Ectodermal cell (in vitro differentiated cells): Measurements from ENCODE around the gene LRRC23.
A peak's percentile ranks its signal among the peaks of the same experiment; 100 is the strongest.
"Not testable (repeated sequence)": the region's sequence is repeated elsewhere in the genome, so short reads cannot be mapped to it uniquely, and the experiment has no call there.

Source experiments
- H3K27ac ChIP-seq: 2 replicates; pipeline ENCODE4 v1.7.0; 2013; ENCODE audit warnings: mild to moderate bottlenecking, low read depth, low read length; ENCODE audit not compliant: insufficient read depth, poor library complexity, severe bottlenecking
- H3K27me3 ChIP-seq: 2 replicates; pipeline ENCODE4 v1.7.0; 2013; ENCODE audit warnings: mild to moderate bottlenecking, low read length; ENCODE audit not compliant: insufficient read depth, control insufficient read depth, poor library complexity, severe bottlenecking
- H3K36me3 ChIP-seq: one replicate; pipeline ENCODE4 v1.7.0; 2013; ENCODE audit warnings: low read length; ENCODE audit not compliant: control insufficient read depth, insufficient read depth
- H3K4me1 ChIP-seq: one replicate; pipeline ENCODE4 v1.7.0; 2013; ENCODE audit warnings: low read length; ENCODE audit not compliant: control insufficient read depth, insufficient read depth
- H3K4me3 ChIP-seq: 2 replicates; pipeline ENCODE4 v1.7.0; 2013; ENCODE audit warnings: low read depth, low read length, control low read depth; ENCODE audit not compliant: insufficient read depth
- H3K9me3 ChIP-seq: 2 replicates; pipeline ENCODE4 v1.7.0; 2013; ENCODE audit warnings: mild to moderate bottlenecking, low read length, moderate library complexity; ENCODE audit not compliant: control insufficient read depth
- whole genome bisulfite sequencing, 2 experiments: methylation state at CpG; one replicate each; pipeline ENCODE4 v1.1.7; 2013; ENCODE audit warnings: missing lambda C conversion rate in 2 of 2; 5-methylcytosine and 5-hydroxymethylcytosine counted together

The LRRC23 gene

DNA sequence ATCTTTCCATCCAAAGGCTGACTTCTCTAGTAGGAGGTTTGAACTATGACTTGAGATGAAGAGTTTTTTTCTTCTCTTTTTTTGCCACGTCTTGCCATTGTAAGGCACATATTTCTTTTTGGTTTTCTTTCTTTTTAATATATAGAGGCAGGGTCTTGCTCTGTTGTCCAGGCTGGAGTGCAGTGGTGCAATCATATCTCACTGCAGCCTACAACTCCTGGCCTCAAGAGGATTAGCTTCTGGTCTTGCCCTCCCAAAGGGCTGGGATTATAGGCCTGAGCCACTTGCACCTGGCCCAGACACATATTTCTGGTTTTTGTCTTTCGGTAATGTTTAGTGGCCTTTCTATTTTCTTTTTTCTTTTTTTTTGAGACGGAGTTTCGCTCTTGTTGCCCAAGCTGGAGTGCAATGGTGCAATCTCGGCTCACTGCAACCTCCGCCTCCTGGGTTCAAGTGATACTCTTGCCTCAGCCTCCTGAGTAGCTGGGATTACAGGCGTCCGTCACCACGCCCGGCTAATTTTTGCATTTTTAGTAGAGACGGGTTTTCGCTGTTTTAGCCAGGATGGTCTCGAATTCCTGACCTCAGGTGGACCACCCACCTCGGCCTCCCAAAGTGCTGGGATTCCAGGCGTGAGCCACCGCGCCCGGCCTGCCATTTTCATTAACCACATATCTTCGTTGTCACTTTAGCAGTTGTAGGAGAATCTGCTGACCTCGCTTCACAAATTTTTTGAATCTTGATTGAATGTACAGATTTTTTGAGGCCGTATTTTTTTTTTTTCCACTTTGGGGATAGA lies 14.6 kb upstream of the LRRC23 start:
- H3K4me1 ChIP-seq, H3K4me3 ChIP-seq, H3K27me3 ChIP-seq, H3K9me3 ChIP-seq, H3K36me3 ChIP-seq: not testable (repeated sequence)
- 90 to 94% methylated on average over 20 of the region's 21 CpGs for WGBS, 2 experiments
- H3K27ac ChIP-seq: peak overlapping the region; percentile 79

DNA sequence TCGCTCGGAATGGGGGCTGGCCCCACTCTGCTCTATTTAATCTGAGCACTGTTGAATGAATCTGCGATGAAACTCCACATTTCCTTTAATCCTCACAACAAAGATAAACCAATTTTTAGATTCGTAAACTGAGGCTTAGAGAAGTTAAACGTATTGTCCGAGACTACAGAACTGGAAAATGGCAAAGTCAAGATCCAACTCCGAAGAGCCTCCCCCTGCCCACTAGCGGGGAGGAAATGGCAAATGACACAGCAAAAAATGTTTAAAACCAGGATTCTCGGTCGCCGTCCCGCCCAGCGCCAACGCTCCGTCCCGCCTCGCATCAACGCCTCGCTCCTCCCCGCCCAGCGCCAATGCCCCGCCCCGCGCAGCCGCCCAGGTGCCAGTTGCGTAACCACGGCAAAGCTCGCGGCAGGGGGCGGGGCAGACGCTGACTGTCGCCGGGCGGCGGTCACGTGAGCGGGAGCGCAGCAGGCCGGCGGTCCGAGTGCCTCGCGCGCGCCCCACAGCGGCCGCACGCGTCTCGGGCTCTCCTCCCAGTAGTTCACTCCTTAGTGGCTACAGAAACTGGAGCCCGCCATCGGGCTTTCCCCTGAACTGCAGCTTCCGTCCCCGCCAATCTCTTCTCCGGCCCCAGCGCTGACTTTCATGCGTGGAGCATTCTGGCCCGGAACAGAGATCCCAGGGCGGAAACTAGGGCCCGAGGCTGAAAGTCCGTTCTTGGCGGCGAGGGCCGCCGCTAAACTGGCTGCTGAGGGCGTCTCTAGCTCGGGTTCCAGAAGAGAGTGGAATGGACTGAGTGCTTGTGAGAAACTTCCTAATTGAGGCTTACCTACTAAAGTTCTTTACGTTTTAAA lies 13.6 kb upstream of the LRRC23 start:
- H3K27ac ChIP-seq: peak overlapping the region; percentile 79
- H3K9me3 ChIP-seq: no peaks in the 10 kb centered on the region
- 7 to 8% methylated on average over 68 of the region's 68 CpGs for WGBS, 2 experiments
- H3K36me3 ChIP-seq: no peaks in the 10 kb centered on the region
- H3K4me1 ChIP-seq: no peaks in the 10 kb centered on the region
- H3K4me3 ChIP-seq: peak overlapping the region; percentile 43
- H3K27me3 ChIP-seq: no peaks in the 10 kb centered on the region

DNA sequence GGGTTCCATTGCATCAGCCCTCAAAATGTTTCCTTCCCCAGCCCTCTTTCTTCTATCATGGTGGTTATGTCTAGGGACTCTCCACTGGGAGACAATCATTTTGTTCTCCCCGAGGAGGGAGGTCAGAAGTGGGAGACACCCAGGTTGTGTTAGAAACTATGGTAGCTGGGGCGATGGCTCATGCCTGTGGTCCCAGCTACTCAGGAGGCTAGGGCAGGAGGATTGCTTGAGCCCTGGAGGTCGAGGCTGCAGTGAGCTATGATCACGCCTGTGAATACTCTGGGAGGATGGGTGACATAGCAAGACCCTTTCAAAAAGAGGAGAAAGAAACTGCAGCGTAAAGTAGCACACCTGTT lies 13.0 kb upstream of the LRRC23 start:
- WGBS, 2 experiments: 92 to 93% methylated on average over 5 of the region's 5 CpGs
- Histone ChIP-seq H3K27ac (no peak overlapping the region), H3K4me1 (no peaks in the 10 kb centered on the region), H3K27me3 (no peaks in the 10 kb centered on the region), H3K36me3 (no peaks in the 10 kb centered on the region), H3K9me3 (no peaks in the 10 kb centered on the region), H3K4me3 (peak overlapping the region; percentile 43)

DNA sequence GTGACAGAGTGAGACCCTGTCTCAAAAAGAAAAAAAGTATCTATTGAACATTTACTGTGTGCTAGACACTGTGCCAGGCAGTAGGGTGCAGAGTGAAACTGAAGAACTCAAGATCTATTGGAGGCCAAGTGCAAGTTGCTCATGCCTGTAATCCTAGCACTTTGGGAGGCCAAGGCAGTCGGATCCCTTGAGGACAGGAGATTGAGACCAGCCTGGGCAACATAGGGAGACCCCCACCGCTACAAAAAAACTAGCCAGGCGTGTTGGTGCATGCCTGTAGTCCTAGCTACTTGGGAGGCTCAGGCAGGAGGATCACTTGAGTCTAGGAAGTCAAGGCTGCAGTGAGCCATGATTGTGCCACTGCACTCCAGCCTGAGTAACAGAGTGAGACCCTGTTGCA lies 11.9 kb upstream of the LRRC23 start:
- H3K27me3 ChIP-seq, H3K27ac ChIP-seq, H3K9me3 ChIP-seq, H3K4me3 ChIP-seq, H3K36me3 ChIP-seq, H3K4me1 ChIP-seq: not testable (repeated sequence)
- WGBS, 2 experiments: 93 to 96% methylated on average over 3 of the region's 3 CpGs

DNA sequence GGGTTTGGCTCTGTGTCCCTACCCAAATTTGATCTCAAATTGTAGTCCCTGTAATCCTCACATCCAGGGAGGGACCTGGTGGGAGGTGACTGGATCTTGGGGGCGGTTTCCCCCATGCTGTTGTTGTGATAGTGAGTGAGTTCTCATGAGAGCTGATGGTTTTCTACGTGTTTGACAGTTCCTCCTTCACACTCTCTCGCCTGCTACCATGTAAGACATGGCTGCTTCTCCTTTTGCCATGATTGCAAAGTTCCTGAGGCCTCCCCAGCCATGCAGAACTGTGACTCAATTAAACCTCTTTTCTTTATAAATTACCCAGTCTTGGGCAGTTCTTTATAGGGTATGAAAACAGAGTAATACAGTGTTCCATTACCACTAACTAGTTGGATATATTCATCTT lies 10.3 kb upstream of the LRRC23 start:
- Histone ChIP-seq H3K27me3 (no peaks in the 10 kb centered on the region), H3K27ac (no peak overlapping the region), H3K36me3 (no peaks in the 10 kb centered on the region), H3K4me1 (no peaks in the 10 kb centered on the region), H3K9me3 (no peaks in the 10 kb centered on the region), H3K4me3 (no peak overlapping the region)
- WGBS, 2 experiments: 82 to 85% methylated on average over 3 of the region's 3 CpGs

DNA sequence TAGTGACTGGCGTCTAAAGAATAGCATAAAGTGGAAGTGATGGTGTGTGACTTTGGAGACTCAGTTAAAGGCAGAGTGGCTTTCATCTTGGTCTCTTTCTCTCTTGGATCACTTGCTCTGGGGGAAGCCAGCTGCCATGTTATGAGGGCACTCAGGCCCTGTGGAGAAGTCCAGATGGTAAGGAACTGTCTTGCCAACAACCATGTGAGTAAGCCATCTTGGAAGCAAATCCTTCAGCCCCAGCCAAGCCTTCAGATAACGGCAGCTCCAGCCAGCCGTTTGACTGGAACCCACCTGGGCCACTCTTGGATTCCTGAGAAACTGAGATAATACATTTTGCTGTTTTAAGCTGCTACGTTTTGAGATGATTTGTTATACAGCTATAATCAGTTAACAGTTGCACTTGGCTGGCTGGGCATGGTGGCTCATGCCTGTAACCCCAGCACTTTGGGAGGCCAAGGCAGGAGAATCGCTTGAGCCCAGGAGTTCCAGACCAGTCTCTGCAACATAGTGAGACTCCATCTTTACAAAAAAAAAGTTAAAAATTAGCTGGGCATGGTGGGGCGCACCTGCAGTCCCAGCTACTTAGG lies 7.7 kb upstream of the LRRC23 start:
- H3K36me3 ChIP-seq: no peaks in the 10 kb centered on the region
- H3K27ac ChIP-seq: no peak overlapping the region
- no peaks in the 10 kb centered on the region for H3K27me3 ChIP-seq
- no peaks in the 10 kb centered on the region for H3K9me3 ChIP-seq
- 82 to 88% methylated on average over 6 of the region's 6 CpGs for WGBS, 2 experiments
- H3K4me1 ChIP-seq: no peaks in the 10 kb centered on the region
- no peak overlapping the region for H3K4me3 ChIP-seq

DNA sequence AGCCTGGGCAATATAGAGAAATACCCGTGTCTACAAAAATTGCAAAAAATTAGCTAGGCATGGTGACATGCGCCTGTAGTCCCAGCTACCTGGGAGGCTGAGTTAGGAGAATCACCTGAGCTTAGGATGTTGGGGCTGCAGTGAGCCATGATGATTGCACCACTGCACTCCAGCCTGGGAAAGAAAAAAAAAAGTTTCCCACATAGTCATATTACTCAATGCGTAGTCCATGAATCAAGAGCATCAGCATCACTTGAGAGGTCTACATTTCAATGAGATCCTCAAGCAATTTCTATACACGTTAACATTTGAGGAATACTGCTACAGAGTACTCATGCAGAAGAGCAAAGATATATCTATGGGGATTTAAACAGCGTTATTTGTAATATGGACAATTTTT lies 5.2 kb upstream of the LRRC23 start:
- H3K27ac ChIP-seq: no peak overlapping the region
- H3K4me3 ChIP-seq: no peak overlapping the region
- H3K4me1 ChIP-seq: peaks cover 4% of the 10 kb centered on the region
- no peaks in the 10 kb centered on the region for H3K9me3 ChIP-seq
- H3K36me3 ChIP-seq: no peaks in the 10 kb centered on the region
- 89 to 93% methylated on average over 5 of the region's 5 CpGs for WGBS, 2 experiments
- no peaks in the 10 kb centered on the region for H3K27me3 ChIP-seq

DNA sequence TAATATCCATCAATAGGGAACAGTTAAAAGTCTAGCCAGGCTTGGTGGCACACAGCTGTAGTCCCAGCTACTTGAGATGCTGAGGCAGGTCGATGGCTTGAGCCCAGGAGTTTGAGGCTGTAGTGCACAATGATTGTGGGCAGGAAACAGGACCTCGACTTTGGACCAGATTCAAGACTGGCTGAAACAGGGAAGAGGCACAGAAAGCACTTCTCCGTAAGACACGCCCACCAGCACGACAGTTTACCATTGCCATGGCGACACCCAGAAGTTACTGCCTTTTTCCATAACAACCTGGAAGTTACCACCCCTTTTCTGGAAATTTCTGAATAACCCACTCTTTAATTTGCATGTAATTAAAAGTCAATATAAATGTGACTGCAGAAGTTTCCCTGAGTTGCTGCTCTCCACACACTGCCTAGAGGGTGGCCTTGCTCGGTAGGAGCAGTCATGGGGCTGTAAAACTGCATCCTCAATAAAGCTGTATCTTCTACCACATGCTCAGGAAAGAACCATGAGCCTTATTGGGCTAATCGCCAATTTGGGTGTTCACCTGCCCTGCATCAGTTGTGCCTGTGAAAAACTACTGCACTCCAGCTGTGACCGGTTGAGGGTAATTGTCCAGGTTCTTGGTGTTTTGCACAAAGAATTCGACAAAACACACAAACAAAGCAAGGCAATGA lies 4.6 kb upstream of the LRRC23 start:
- 85 to 87% methylated on average over 10 of the region's 10 CpGs for WGBS, 2 experiments

DNA sequence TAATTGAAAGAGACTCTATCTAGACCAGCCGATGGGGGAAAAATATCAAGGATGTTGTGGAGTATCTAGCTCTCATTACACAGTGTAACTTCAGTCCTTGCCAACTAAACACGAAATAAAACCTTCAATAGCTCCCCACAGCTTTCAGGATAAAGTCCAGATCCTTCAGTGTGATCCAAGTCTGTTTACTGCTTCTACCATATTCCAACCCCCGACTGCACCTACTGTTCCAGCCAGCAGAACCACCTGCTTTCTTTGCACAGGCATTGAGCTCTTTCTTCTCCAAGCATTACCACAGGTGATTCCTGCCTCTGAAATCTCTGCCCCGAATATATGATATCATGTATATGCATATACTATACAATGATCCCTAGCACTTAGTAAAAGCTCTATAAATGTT lies 2.2 kb upstream of the LRRC23 start:
- Histone ChIP-seq H3K9me3 (no peaks in the 10 kb centered on the region), H3K27me3 (no peaks in the 10 kb centered on the region), H3K27ac (no peak overlapping the region), H3K4me1 (peaks cover 11% of the 10 kb centered on the region), H3K4me3 (no peak overlapping the region), H3K36me3 (no peaks in the 10 kb centered on the region)
- 88 to 96% methylated on average over 3 of the region's 4 CpGs for WGBS, 2 experiments

More for the DNA sequence above, 4.6 kb upstream of the LRRC23 start:
- no peaks in the 10 kb centered on the region for H3K27me3 ChIP-seq
- H3K9me3 ChIP-seq: no peaks in the 10 kb centered on the region
- H3K36me3 ChIP-seq: no peaks in the 10 kb centered on the region
- H3K27ac ChIP-seq: no peak overlapping the region
- H3K4me3 ChIP-seq: no peak overlapping the region
- peaks cover 4% of the 10 kb centered on the region for H3K4me1 ChIP-seq

DNA sequence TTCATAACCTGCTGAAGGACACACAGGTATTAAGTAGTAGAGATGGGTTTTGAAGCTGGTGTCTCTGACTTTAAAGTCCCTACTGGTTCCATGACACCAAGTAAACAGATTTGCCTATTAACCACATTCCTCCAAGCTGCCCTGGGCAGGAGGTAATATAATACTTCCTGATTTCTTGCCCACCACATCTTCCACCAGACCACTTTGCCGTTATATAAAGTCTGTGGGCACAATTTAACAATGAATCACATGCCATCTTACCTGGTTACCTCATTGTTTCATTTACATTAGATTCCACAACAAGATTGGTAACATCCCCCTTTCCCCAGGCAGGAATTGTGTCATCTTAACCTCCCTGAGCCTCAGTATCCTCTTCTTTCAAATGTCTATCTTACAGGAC lies 900 bp upstream of the LRRC23 start:
- no peak overlapping the region for H3K4me3 ChIP-seq
- H3K4me1 ChIP-seq: peaks cover 11% of the 10 kb centered on the region
- H3K36me3 ChIP-seq: no peaks in the 10 kb centered on the region
- 95 to 100% methylated on average over 1 of the region's 1 CpG for WGBS, 2 experiments
- H3K27me3 ChIP-seq: no peaks in the 10 kb centered on the region
- H3K9me3 ChIP-seq: no peaks in the 10 kb centered on the region
- H3K27ac ChIP-seq: no peak overlapping the region
